Keratinocyte (primary cell): ENCODE measurements around the gene MESP2. TPM values are rescaled to one million over a fixed set of nuclear protein-coding genes. Genes with fewer than 3 reads are reported as not detected.

Source experiments
- DNase-seq: peaks from one replicate; pipeline ENCODE4 v3.0.0-alpha.2; 2011; ENCODE audit warnings: low read depth, missing footprints, low spot score
- FAIRE-seq: peaks from 2 replicates; lab custom pipeline; 2011; peaks lifted over from hg19 to GRCh38; lab: Jason Lieb, UNC
- H2AFZ ChIP-seq: 2 replicates; pipeline ENCODE4 v1.6.0; 2012; ENCODE audit warnings: low read length, control low read depth, inconsistent platforms; ENCODE audit not compliant: control insufficient read depth
- H3K27ac ChIP-seq: 2 replicates; pipeline ENCODE4 v1.5.1; 2011; ENCODE audit warnings: low read length; ENCODE audit not compliant: control insufficient read depth, insufficient read depth
- H3K27me3 ChIP-seq: 3 replicates; pipeline ENCODE4 v1.6.0; 2011; ENCODE audit warnings: low read length; ENCODE audit not compliant: control insufficient read depth, insufficient read depth; ENCODE audit errors: extremely low read depth
- H3K36me3 ChIP-seq, 2 experiments: 2 replicates in 1 of 2; 3 replicates in 1 of 2; pipeline ENCODE4 v1.5.1; 2011; ENCODE audit warnings: low read length in 2 of 2, mild to moderate bottlenecking in 1 of 2; ENCODE audit not compliant: control insufficient read depth in 2 of 2, insufficient read depth in 2 of 2; ENCODE audit errors: extremely low read depth in 1 of 2
- H3K4me1 ChIP-seq: 3 replicates; pipeline ENCODE4 v1.5.1; 2011; ENCODE audit warnings: low read length; ENCODE audit not compliant: control insufficient read depth, insufficient read depth; ENCODE audit errors: extremely low read depth
- H3K4me2 ChIP-seq: 3 replicates; pipeline ENCODE4 v1.6.0; 2011; ENCODE audit warnings: low read depth, low read length; ENCODE audit not compliant: control insufficient read depth, insufficient read depth; ENCODE audit errors: extremely low read depth
- H3K4me3 ChIP-seq, 3 experiments: fragments of 200-600 bp in 1 of 3; sonication (generic) in 1 of 3; 2 replicates in 2 of 3; 3 replicates in 1 of 3; pipeline ENCODE4 v1.5.1; 2011 to 2016; ENCODE audit warnings: low read length in 3 of 3, mild to moderate bottlenecking in 3 of 3, control low read depth in 2 of 3, inconsistent platforms in 1 of 3, low read depth in 1 of 3, mixed read lengths in 1 of 3, mixed run types in 1 of 3, moderate library complexity in 1 of 3; ENCODE audit not compliant: control insufficient read depth in 2 of 3, insufficient read depth in 2 of 3; ENCODE audit errors: extremely low read depth in 1 of 3
- H3K79me2 ChIP-seq: 2 replicates; pipeline ENCODE4 v1.6.0; 2012; ENCODE audit warnings: low read length; ENCODE audit not compliant: control insufficient read depth, insufficient read depth
- H3K9ac ChIP-seq: 3 replicates; pipeline ENCODE4 v1.6.0; 2011; ENCODE audit warnings: low read length; ENCODE audit not compliant: control insufficient read depth, insufficient read depth; ENCODE audit errors: extremely low read depth
- H3K9me1 ChIP-seq: 3 replicates; pipeline ENCODE4 v1.6.0; 2011; ENCODE audit warnings: low read length; ENCODE audit not compliant: control insufficient read depth, insufficient read depth; ENCODE audit errors: extremely low read depth
- H3K9me3 ChIP-seq: 2 replicates; pipeline ENCODE4 v1.5.1; 2012; ENCODE audit warnings: low read depth, low read length; ENCODE audit not compliant: control insufficient read depth
- H4K20me1 ChIP-seq: 3 replicates; pipeline ENCODE4 v1.6.0; 2011; ENCODE audit warnings: low read length; ENCODE audit not compliant: control insufficient read depth, insufficient read depth; ENCODE audit errors: extremely low read depth
- EZH2 ChIP-seq: IDR thresholded peaks from one replicate; pipeline ENCODE4 v1.6.1; 2012; ENCODE audit warnings: inconsistent platforms, mild to moderate bottlenecking, low read length, moderate library complexity
- dilution Hi-C: fragments of 300-500 bp; cut with MboI; formaldehyde crosslinking; loops from one replicate; pipeline ENCODE4 v1.7.0; 2020; ENCODE audit warnings: low sequenced_read_pairs; ENCODE audit not compliant: extremely low pct_ligation_motif_present
- polyA plus RNA-seq, 5 experiments: library from polyadenylated mRNA; depleted of rRNA in 3 of 5; stranded (reverse) in 3 of 5; stranded (forward) in 1 of 5; unstranded in 1 of 5; fragments of >200 nt; gene quantifications; 1 replicate in 1 of 5; 2 replicates in 3 of 5; 3 replicates in 1 of 5; pipeline versions ENCODE4 v1.2.1 to v1.2.3, GENCODE V29; 2011 to 2012; ENCODE audit warnings: missing spikeins in 2 of 5, low read depth in 1 of 5, low replicate concordance in 1 of 5
- TF ChIP-seq, protein P1 (sequence below), 3 experiments: IDR thresholded peaks in 1 of 3; conservative IDR thresholded peaks in 1 of 3; optimal IDR thresholded peaks in 1 of 3; 2 replicates in 2 of 3; 3 replicates in 1 of 3; pipeline versions ENCODE3 to v1.5.1; 2011; ENCODE audit warnings: low read length in 3 of 3, mild to moderate bottlenecking in 3 of 3, moderate library complexity in 2 of 3, control low read depth in 1 of 3, inconsistent platforms in 1 of 3; ENCODE audit not compliant: insufficient read depth in 2 of 3; ENCODE audit errors: extremely low read depth in 1 of 3

The MESP2 gene
- polyA plus RNA-seq, 1 donor (not counting 4 experiments of a cell fraction or from before 2014, with no cell fraction given) = 0.39 TPM

DNA sequence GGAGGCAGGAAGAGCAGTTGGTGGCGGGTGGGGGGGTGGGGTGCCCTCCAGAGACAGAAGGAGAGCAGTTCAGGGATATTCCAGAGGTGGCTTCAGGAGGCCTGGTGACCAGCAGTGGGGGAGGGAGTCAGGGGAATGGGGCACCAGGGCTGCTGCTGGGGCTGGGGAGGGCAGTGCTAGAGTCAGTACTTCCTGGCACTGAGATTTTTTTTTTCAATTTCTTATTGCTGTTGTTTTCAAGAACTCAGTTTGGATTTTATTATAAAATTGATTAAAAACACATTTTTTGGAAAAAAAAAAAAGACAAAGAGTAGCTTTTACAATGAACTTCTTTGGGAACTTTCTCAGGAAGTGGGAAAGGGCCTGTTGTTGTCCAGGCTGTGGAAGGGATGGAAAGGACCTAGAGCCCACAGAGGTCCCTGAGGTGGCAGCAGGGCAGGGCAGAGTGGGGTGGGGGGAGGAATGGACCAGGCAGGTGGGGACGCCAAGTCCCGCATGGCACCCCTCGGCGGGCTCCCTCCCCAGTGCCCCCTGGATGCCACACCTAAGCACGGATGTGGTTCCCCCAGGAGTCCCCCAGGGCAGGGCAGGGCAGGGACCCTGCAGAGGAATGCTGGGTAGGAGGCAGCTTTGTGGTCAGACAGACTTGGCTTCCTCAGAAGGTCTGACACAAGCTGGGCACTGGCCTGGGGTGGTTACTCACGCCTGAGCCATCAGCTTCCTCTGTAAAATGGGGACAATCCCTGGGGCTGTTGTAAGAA lies 47.0 kb downstream of the MESP2 start:
- H2AFZ ChIP-seq = peak overlapping the region; percentile 12
- no peak overlapping the region for H3K9ac ChIP-seq
- peak; percentile 73 for DNase-seq
- no peaks in the 10 kb centered on the region for H3K79me2 ChIP-seq
- peak overlapping the region; percentile 32 for H3K4me2 ChIP-seq
- TF ChIP-seq EZH2 = no peak
- TF ChIP-seq, protein P1, sequence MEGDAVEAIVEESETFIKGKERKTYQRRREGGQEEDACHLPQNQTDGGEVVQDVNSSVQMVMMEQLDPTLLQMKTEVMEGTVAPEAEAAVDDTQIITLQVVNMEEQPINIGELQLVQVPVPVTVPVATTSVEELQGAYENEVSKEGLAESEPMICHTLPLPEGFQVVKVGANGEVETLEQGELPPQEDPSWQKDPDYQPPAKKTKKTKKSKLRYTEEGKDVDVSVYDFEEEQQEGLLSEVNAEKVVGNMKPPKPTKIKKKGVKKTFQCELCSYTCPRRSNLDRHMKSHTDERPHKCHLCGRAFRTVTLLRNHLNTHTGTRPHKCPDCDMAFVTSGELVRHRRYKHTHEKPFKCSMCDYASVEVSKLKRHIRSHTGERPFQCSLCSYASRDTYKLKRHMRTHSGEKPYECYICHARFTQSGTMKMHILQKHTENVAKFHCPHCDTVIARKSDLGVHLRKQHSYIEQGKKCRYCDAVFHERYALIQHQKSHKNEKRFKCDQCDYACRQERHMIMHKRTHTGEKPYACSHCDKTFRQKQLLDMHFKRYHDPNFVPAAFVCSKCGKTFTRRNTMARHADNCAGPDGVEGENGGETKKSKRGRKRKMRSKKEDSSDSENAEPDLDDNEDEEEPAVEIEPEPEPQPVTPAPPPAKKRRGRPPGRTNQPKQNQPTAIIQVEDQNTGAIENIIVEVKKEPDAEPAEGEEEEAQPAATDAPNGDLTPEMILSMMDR (optimal IDR thresholded peaks at IDR 0.05 in 1 of 3, IDR thresholded peaks at IDR 0.05 in 1 of 3, conservative IDR thresholded peaks at IDR 0.05 in 1 of 3; ENCODE audit: extremely low read depth in 1 of 3, insufficient read depth in 2 of 3, low read length in 3 of 3) = no peak
- peaks cover 37% of the 10 kb centered on the region for H3K4me1 ChIP-seq
- no peak overlapping the region for H3K4me3 ChIP-seq
- no peaks in the 10 kb centered on the region for H3K9me3 ChIP-seq
- FAIRE-seq = peak; percentile 91
- H3K27ac ChIP-seq = no peak overlapping the region
- H4K20me1 ChIP-seq = no peaks in the 10 kb centered on the region
- no peaks in the 10 kb centered on the region for H3K9me1 ChIP-seq
- dilution Hi-C loops = no loop called here
- H3K36me3 ChIP-seq = no peaks in the 10 kb centered on the region
- H3K27me3 ChIP-seq = no peaks in the 10 kb centered on the region

DNA sequence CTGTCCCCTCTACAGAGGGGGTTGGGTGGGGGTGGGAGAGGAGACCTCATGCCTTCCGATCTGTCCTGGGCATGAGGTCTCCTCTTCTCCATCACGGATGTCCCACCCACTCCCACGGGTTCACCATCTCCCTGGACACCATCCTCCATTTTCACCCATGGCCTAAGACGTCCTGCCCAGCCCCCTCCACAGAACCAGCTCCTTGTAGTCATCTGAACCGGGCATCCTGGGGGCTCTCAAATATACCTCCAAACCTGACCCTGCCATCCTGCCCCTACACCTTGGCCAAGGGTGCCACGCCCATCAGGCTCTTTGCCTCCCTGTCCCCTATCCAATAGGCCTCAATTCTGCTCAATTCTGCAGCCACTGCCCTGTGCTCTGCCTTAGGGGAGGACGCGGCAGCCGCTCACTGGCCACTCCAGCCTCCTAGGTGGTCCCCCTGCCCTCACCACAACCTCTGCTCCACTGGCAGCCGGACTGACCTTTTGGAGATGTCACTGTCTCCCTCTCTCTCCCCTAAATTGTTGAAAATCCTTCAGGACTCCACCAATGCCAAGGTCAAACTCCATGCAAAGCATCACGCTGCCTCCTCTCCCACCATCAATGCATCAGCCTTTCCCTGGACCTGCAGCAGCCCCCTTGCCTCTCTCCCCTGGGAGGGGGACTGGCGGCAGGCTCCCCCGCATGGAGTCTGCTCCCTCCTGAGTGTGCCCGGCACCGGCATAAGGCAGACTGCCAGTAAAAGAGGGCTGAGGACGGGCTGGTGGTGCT lies 47.9 kb downstream of the MESP2 start:
- no peak overlapping the region for H3K27ac ChIP-seq
- H3K4me2 ChIP-seq = no peak overlapping the region

More for the DNA sequence above, 47.9 kb downstream of the MESP2 start:
- Histone ChIP-seq H4K20me1 (no peaks in the 10 kb centered on the region), H3K4me3 (no peak overlapping the region), H3K36me3 (no peaks in the 10 kb centered on the region), H2AFZ (no peak overlapping the region), H3K79me2 (no peaks in the 10 kb centered on the region), H3K27me3 (no peaks in the 10 kb centered on the region), H3K9ac (no peak overlapping the region), H3K4me1 (peaks cover 40% of the 10 kb centered on the region), H3K9me1 (no peaks in the 10 kb centered on the region), H3K9me3 (no peaks in the 10 kb centered on the region)
- no peak for DNase-seq
- FAIRE-seq = no peak
- dilution Hi-C loops = no loop called here
- TF ChIP-seq EZH2 = no peak
- TF ChIP-seq, protein P1 (optimal IDR thresholded peaks at IDR 0.05 in 1 of 3, IDR thresholded peaks at IDR 0.05 in 1 of 3, conservative IDR thresholded peaks at IDR 0.05 in 1 of 3; ENCODE audit: extremely low read depth in 1 of 3, insufficient read depth in 2 of 3, low read length in 3 of 3) = no peak
